PC-3 (cell line): ENCODE data around the gene MAPK1. TPM values are rescaled to one million over a fixed set of nuclear protein-coding genes. Genes with fewer than 3 reads are reported as not detected.
"Not testable (repeated sequence)": the region's sequence is repeated elsewhere in the genome, so short reads cannot be mapped to it uniquely, and the experiment has no call there.

Source experiments
- ATAC-seq: fragments of 200-7000 bp; cut with Tn5 transposase; 2 replicates; pipeline ENCODE4 v1.9.1; 2020; ENCODE audit warnings: mild to moderate bottlenecking, moderate library complexity
- BruUV-seq: library from RNA; stranded (reverse); fragments of 400-500 nt; replicated peaks from 2 replicates; lab custom pipeline; 2021; lab: Mats Ljungman, UMichigan
- CTCF ChIA-PET: fragments of 300-600 bp; sonication (Branson Sonifier 250); formaldehyde crosslinking; loops from one replicate; lab custom pipeline; 2022; ENCODE audit warnings: antibody characterized with exemption; lab: Charles Lee
- POLR2A ChIA-PET: fragments of 300-600 bp; sonication (Branson Sonifier 250); formaldehyde crosslinking; loops from one replicate; lab custom pipeline; 2022; ENCODE audit warnings: antibody characterized with exemption; ENCODE audit not compliant: unreplicated experiment; lab: Charles Lee
- DNase-seq: peaks from one replicate; pipeline ENCODE4 v3.0.0-alpha.2; 2015
- H2AFZ ChIP-seq: fragments of 300-600 bp; sonication (generic); 2 replicates; pipeline ENCODE4 v1.6.0; 2016; ENCODE audit warnings: antibody characterized with exemption, low read length
- H3F3A ChIP-seq: fragments of 300-600 bp; sonication (generic); one replicate; pipeline ENCODE4 v1.6.0; 2017; ENCODE audit warnings: antibody characterized with exemption, low read length, control low read depth, mild to moderate bottlenecking; ENCODE audit not compliant: unreplicated experiment
- H3K27ac ChIP-seq: fragments of 300-600 bp; sonication (generic); 2 replicates; pipeline ENCODE4 v1.5.1; 2016; ENCODE audit warnings: mild to moderate bottlenecking, low read length
- H3K27me3 ChIP-seq: fragments of 300-600 bp; sonication (generic); 2 replicates; pipeline ENCODE4 v1.6.1; 2016; ENCODE audit warnings: low read length, mixed read lengths
- H3K36me3 ChIP-seq: fragments of 300-600 bp; sonication (generic); 2 replicates; pipeline ENCODE4 v1.6.1; 2016; ENCODE audit warnings: low read depth, mixed run types, low read length, mixed read lengths
- H3K4me1 ChIP-seq: fragments of 300-600 bp; sonication (generic); 2 replicates; pipeline ENCODE4 v1.5.1; 2016; ENCODE audit warnings: low read length; ENCODE audit not compliant: insufficient read depth
- H3K4me2 ChIP-seq: fragments of 300-600 bp; sonication (generic); 2 replicates; pipeline ENCODE4 v1.6.0; 2016; ENCODE audit warnings: low read length
- H3K4me3 ChIP-seq: fragments of 300-600 bp; sonication (generic); 2 replicates; pipeline ENCODE4 v1.5.1; 2016; ENCODE audit warnings: mild to moderate bottlenecking, low read length, mixed read lengths
- H3K79me2 ChIP-seq: fragments of 300-600 bp; sonication (generic); 2 replicates; pipeline ENCODE4 v1.6.1; 2017; ENCODE audit warnings: low read length, mixed read lengths
- H3K9ac ChIP-seq: fragments of 300-600 bp; sonication (generic); 2 replicates; pipeline ENCODE4 v1.6.0; 2016; ENCODE audit warnings: mild to moderate bottlenecking, low read length
- H3K9me2 ChIP-seq: fragments of 300-600 bp; sonication (generic); replicated peaks from 2 replicates; pipeline ENCODE4 v1.6.1; 2016; ENCODE audit warnings: mixed run types, low read length, mixed read lengths
- H3K9me3 ChIP-seq: fragments of 300-600 bp; sonication (generic); 2 replicates; pipeline ENCODE4 v1.6.1; 2016; ENCODE audit warnings: low read length, mixed read lengths
- H4K20me1 ChIP-seq: fragments of 300-600 bp; sonication (generic); 2 replicates; pipeline ENCODE4 v1.6.1; 2016; ENCODE audit warnings: low read length, mixed read lengths
- CTCF ChIP-seq: fragments of 300-600 bp; sonication (generic); conservative IDR thresholded peaks from 2 replicates; pipeline ENCODE4 v1.5.1; 2017; ENCODE audit warnings: antibody characterized with exemption, low read depth, mild to moderate bottlenecking, low read length
- EZH2 ChIP-seq: fragments of 300-600 bp; sonication (generic); IDR thresholded peaks from one replicate; pipeline ENCODE4 v1.6.1; 2017; ENCODE audit warnings: antibody characterized with exemption, mild to moderate bottlenecking, low read length; ENCODE audit not compliant: unreplicated experiment
- EZH2phosphoT487 ChIP-seq: fragments of 300-600 bp; sonication (generic); IDR thresholded peaks from 2 replicates; pipeline ENCODE4 v1.6.1; 2018; ENCODE audit warnings: mild to moderate bottlenecking, antibody characterized with exemption, low read length, borderline replicate concordance
- intact Hi-C: fragments of 100-400 bp; cut with micrococcal nuclease; formaldehyde crosslinking; loops from 2 replicates; pipeline ENCODE4 v1.9.0; 2023
- total RNA-seq: library from RNA; depleted of rRNA; stranded (reverse); fragments of >200 nt; gene quantifications from 2 replicates; pipeline ENCODE4 v1.2.3, GENCODE V29; 2014

The MAPK1 gene
- total RNA-seq, 1 experiment from 2014 or later: 25.1 TPM

- Histone ChIP-seq H3K9ac (no peak overlapping the region), H3K4me3 (no peak overlapping the region), H3F3A (no peaks in the 10 kb centered on the region), H3K36me3 (peaks cover 27% of the 10 kb centered on the region), H3K9me3 (no peaks in the 10 kb centered on the region), H3K4me1 (no peaks in the 10 kb centered on the region), H3K9me2 (no peaks in the 10 kb centered on the region), H3K27me3 (no peaks in the 10 kb centered on the region), H3K79me2 (peaks cover 5% of the 10 kb centered on the region; the same call in 1 of the 2 replicates), H3K27ac (no peak overlapping the region), H3K4me2 (no peak overlapping the region), H2AFZ (no peak overlapping the region), H4K20me1 (no peaks in the 10 kb centered on the region)
- DNase-seq (no peak), ATAC-seq (no peak)
- intact Hi-C loops: no loop called here
- ChIA-PET CTCF (no interaction called here), POLR2A (no interaction called here)
- no TSS peak for BruUV-seq
- no peak for TF ChIP-seq CTCF
- no peak for TF ChIP-seq EZH2phosphoT487
- no peak for TF ChIP-seq EZH2
Measured at GRCh38 chr22:21802673-21803072, 64.8 kb downstream of the MAPK1 start.

- Histone ChIP-seq H3K9ac (no peak overlapping the region), H4K20me1 (no peaks in the 10 kb centered on the region), H3K27me3 (no peaks in the 10 kb centered on the region), H3K27ac (no peak overlapping the region), H3K4me3 (no peak overlapping the region), H3K9me2 (no peaks in the 10 kb centered on the region), H3K4me2 (no peak overlapping the region), H3K79me2 (no peaks in the 10 kb centered on the region), H3K4me1 (no peaks in the 10 kb centered on the region), H3K36me3 (peaks cover 24% of the 10 kb centered on the region), H3K9me3 (no peaks in the 10 kb centered on the region), H2AFZ (no peak overlapping the region), H3F3A (no peaks in the 10 kb centered on the region)
- ChIA-PET CTCF (no interaction called here), POLR2A (no interaction called here)
- DNase-seq (no peak), ATAC-seq (no peak)
- no TSS peak for BruUV-seq
- no peak for TF ChIP-seq CTCF
- no peak for TF ChIP-seq EZH2
- TF ChIP-seq EZH2phosphoT487: no peak
- intact Hi-C loops: no loop called here
Measured at GRCh38 chr22:21802056-21802455, 65.4 kb downstream of the MAPK1 start.

GRCh38 chr22:21801304-21801644 lies 66.2 kb downstream of the MAPK1 start:
- POLR2A ChIA-PET, H3K4me2 ChIP-seq, intact Hi-C loops, H3K9ac ChIP-seq, BruUV-seq, H3K4me1 ChIP-seq, ATAC-seq, H3K4me3 ChIP-seq, H3K9me2 ChIP-seq, H3F3A ChIP-seq, H2AFZ ChIP-seq, H4K20me1 ChIP-seq, CTCF ChIA-PET, H3K9me3 ChIP-seq, H3K27ac ChIP-seq, H3K27me3 ChIP-seq, H3K79me2 ChIP-seq, DNase-seq: not testable (repeated sequence)
- H3K36me3 ChIP-seq: peaks cover 23% of the 10 kb centered on the region
